ENCODE results near the gene OVCA2.
A peak's percentile ranks its signal among the peaks of the same experiment; 100 is the strongest.

The OVCA2 gene

DNA sequence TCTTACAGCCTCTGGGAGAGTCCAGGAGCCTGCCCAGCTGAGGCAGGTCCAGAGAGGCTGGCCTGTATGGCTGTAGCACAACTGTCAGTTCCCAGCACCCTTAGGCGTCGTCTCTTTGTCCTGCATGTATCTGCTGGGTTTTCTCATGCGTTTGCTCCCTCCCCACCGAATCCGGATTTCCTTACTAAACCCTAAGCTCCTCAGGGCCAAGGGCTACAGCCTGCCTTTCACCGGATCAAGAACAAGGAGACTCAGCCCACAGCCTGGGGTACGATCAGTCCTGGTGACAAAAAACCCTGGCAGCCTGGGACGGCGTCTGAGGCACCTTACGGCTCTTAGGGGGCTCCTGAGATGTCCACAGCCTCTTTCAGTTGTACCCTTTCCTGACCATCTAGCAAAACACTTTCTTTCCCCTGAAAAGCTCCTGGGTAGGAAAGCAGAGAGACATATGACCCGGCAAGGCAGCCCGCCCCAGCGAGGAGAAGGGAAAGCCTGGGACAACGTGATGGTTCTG is 25.3 kb downstream of the OVCA2 start:
- DNase-seq: no peak

DNA sequence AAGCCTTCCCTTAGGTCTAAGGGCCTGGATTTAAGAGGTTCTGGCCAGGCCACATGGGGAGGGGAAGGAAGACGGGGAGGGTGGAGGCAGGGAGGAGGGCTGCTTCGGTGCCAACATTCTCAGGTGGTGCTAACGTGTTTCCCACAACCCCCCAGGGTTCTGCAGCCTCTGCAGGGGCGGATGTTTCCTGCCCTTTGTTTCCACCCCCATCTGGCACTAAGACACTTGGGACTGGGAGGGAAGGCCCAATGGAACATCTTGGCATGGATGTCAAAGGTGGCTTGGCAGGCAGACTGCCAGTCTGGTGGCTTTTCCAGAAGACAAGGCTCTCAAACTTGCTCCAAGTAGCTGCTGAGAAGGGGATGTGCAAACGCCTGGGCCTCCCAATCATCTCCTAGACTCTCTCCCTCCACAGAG is 25.8 kb downstream of the OVCA2 start:
- DNase-seq: no peak

DNA sequence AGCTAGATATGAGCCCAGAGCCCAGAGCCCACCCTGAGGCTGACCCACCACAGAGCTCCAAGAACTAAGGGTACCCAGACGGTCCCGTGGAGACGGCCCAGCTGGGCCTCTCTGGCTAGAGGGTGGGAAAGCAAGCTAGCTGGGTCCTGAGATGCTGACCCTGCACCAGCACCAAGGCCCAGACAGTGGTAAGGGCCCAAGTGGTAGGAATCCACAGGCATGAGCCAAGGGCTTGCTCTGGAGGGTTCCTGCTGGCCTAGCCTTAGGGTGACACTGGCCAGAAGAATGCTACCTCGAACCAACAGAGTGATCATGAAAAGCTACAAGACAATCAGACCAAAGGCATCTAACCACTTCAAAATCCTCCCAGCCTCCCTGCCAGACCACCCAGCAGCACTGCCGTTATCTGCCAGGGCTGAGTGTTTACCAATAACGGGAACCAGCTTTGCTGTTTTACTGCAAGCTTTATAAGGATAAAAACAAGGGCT is 26.3 kb downstream of the OVCA2 start:
- no peak for DNase-seq

DNA sequence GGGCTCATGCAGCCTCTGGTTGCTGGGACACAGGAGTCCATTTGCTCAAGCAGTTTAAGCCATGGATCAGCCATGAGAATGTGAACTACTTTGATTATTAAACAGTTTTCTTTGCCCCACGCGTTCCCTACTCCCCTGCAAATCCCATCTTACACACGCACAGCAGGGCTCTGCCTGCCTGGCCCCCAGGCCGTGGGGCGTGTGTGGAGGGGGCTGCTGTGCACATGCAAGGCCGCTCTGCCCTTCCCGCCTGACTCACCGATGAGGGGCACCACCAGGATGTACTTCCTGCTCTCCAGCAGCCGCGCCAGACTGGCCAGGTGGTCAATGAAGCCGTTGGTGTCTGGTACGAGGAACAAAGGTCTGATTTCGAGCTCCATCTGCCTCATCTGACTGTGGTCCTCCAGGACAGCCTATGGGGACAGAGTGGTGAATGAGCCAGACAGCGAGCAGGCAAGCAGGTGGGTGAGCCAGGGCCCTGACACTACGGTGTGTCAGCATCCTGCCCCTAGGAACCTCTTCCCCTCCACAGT is 26.8 kb downstream of the OVCA2 start:
- DNase-seq: no peak

DNA sequence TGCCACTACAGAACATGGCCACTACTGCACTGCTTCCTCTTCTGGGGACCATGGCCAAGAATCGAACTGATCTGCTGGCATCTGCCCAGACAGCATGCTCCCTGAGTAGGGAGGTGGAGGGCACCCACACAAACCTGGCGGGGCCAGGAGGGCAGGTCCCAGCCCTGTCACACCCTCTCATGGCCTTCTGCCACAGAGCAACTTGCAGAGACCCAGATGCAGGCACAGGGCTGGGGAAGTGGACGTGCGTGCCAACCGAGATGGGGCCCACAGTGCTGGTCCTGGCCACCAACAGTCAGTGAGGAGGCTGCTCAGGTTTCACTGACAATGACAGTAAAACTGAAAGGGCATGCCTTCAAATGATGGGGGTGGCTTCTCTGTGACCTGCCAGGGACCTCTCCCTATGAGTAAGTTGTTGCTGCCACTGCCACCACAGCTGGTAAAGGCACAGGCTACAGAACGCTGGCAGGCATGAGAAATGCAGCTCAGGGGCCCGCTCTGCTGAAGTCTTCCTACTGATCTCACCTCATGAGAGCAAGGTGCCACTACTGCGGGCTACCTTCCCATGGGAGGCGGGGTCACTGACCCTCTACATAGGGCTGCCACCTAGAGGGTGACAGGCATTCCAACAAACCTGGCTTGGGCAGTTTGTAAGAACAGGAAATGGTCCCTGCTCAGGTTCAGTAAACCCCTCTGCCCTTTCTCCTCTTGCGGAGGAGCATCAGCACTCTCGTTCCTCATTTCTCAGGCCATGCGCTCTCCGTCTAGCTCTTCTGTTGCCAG is 28.6 kb downstream of the OVCA2 start:
- no peak for DNase-seq

DNA sequence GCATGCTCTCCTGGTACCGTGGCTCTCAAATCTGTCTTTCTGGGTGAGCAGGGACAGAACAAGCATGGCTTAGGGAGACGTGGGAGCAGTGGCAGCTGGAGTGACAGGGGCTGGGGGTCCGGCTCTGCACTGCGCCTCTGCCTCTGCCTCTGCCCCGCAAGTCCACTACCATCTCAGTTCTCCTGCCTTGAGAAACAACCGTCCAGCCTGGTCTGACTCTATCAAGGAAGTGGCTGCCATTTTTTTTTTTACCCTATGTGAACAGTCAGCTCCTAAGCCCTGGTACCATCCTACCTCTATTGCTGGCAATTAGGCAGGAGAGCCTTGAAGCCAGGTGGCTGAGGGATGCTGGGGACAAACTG is 29.2 kb downstream of the OVCA2 start:
- DNase-seq: no peak

DNA sequence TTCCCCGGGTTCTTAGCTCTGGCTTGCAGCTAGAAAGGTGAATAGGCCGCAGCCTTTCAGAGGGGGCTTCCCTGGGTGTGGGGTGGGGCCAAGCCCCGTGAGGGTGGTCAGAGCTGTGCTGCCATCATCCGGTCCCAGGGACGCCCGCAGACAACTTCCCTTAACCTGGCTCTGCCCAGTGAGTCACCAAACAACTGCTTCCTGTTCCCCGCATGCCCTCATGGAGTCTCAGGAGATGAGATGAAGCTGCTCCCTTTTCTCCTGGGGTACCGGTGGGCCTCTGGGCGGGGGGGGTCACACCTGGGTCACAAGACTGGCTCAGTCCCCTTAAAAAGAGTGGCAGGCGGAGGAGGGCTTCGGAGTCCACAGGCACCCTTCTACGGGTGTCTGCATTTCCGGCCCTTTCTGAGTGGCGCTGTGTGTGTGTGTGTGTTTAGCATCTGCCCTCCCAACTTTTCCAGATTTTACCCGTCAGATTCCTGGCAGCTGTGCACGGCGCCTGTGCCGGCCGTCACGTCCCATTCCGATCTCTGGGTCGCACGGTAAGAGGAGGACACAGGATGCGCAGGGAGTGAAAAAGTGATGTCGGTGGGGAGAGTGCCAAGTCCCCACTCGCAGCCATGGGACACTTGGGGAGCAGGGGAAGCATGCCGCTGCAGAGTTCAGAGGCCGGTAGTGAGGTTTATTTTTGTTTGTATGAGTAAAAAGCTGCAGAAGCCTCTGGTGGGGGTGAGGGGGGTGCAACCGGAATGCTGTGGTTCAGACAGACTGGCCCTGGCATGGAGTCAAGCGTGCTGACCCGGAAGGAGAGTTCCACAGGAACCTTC is 29.8 kb downstream of the OVCA2 start:
- no peak for DNase-seq

DNA sequence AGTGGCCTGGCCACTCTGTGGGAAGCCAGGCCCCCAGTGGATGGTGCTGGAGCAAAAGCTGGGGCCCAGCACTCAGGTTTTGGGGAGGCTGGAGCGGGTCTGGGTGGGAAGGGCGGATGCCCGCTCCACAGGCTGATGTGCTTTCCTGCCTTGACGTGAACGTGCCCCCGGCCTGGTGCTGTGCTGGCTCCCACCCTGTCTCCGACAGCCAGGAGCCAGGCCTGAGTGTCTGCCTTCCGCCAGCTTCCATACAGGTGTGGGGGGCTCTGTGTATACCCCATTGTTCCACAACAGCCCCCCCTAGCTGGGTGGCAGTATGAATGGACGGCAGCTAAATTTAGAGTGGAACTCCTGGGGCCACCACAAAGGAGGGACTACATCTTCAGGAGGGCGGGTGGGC is 33.1 kb downstream of the OVCA2 start:
- DNase-seq: no peak

DNA sequence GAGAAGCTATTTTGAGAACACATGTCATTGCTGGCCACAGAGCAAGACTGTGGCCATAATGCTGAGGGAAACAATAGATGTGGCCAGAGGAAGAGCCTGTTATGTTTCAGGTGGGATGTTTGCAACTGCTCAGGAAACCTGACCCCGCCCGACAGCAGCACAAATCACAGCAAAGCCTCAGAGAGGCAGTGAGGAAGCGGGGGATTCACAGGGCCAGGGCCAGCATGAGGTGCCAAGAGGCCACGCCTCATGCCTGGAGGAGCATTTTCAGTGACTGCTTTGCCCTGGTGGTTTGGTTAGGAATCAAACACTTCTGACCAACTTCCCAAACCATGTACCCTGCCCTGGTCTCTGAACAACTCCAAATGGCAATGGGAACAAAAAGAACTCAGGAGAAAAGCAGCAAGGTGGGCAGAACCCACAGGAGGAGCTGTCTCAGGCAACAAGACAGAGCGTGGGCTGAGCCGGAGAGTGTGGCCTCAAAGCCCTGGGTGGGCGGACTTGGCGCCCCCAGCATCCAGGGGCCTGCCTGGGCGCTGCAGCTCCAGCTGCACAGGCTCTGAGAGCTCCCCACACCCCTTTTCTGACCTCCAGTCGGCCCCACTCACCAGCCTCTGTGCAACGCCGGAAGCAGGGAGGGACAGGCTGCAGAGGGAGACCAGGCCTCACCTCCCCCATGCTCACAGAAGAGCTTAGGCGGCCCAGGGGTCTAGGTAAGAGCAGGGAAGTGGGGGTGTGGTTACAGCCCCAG is 33.7 kb downstream of the OVCA2 start:
- no peak for DNase-seq

DNA sequence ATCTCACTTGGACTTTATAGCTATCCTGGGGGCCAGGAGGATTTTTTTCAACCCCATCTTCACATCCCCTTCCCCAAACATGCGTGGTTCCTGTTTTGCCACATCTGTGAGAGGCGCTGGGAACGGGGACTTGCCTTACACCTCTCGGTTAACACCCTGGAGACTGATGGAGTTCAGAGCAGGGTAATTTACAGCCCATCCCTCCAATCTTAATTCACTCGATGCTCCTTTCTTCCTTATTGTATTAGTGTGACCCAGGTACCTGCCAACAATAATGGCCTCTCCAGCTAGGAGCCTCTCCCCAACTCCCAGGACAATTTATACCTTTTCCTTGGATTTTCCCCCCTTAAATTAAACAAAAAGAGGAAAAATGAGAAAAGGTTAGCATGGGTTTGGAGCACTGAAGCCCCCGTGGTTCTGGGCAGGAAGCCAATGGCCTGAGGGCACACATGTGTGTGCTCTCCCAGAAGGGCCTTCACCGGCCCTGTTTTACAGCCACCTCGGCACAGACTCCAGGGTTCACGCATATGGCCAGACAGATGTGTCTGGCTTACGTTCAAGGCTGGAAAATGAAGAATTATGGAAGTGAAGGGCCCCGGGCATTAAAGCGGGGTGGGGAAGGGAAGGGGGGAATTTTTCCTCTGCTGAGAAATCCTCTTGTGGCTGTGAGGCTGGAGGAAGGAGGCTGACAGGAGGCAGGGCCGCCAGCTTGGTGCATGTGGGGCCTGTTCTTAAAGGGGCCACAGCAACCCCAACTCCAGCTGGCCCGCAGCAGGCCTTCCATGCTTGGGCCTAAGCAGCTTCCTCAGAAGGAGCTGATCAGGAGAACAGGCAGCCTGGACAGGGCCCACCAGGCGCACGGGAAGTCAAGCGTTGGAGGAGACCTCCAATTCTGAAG is 34.5 kb downstream of the OVCA2 start:
- no peak for DNase-seq

DNA sequence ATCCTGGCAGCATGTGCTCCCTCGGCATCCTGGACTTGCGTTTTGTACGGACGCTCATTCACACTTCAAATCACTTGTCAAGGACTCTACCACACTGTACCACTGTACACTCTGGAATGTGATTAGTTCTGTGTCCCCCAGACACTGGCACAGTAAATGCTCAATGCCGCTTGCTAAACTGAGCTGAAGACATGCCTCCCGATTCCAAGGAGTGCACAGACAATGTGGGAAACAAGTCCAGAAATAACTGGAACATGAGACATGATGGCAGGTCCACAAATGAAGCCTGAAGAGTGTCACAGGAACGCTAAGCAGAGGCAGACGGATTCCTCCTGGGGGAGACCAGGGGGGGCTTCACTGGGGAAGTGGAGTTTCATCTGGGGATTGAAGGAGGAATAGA is 35.2 kb downstream of the OVCA2 start:
- DNase-seq: no peak

DNA sequence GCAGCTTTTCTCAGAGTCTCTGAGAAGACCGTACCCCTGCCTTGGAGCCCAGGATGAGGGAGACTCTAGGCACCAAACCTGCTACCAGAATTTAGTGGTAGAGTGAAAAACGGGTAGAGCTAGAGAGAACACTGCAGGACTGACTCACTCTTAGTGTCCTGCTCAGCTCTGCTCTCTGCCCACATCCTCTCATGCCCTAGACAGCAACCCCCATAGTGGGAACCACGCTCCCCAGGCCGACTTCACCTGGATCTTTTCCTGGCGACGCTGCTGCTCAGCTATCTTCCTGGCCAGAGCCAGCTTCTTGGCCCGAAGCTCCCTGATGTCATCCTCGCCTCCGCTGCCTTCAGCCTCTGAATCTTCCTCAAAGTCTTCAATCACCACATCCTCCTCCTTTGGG is 39.7 kb downstream of the OVCA2 start:
- no peak for DNase-seq

DNA sequence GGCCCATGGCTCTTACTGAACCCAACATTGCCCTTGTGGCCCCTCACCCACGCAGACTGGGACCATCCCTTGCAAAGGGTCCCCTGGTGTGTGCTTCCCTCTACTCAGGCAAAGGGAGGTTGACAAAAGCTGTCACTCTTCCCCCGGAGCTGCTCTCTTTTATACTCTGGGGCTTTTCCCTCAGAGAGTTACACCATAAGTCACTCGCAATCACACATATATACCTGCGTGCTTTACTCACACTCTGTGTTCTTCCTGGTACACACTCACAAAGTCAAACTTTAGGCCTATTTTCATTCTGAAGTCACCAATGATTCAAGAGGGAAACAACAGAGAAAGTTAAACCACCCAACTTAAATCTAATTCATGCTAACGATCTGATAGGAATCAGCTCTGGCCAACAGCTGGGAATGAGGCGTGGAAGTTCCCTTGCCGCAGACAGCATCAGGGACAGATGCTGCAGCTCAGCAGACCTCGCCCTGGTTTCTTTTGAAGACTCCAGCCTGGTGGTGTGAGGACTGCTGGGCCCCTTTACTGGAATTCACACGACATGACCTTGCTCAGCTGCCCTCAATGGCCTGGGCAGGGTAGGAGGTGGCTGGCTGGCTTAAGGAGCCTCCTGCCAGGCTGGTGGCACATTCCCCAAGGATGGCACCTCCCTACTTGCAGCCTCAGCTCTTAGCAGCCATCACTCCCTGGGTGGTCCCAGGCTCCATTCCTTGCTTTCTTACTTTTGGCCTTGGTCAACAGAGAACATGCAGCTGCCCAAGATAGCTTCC is 40.4 kb downstream of the OVCA2 start:
- DNase-seq: no peak

DNA sequence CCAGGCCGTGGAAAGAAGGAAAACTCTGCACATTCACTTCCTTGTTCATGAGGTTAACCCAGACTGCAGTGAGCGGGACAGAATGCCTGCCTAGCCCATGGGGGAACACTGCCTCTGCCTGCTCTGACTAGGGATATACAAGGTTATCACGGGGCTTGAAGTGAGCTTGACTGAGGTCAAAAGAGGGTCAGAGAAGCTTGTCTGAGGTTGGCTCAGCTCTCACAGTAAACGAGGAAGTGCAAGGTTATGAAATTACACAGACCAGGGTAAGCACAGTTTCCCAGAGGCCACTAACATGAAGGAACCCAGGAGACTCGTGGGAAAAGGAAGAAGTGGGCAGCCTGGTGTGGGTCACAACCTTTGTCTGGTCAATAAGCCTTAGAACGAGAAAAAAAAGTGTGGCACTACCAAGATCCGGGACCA is 41.8 kb downstream of the OVCA2 start:
- peak; percentile 66 for DNase-seq

DNA sequence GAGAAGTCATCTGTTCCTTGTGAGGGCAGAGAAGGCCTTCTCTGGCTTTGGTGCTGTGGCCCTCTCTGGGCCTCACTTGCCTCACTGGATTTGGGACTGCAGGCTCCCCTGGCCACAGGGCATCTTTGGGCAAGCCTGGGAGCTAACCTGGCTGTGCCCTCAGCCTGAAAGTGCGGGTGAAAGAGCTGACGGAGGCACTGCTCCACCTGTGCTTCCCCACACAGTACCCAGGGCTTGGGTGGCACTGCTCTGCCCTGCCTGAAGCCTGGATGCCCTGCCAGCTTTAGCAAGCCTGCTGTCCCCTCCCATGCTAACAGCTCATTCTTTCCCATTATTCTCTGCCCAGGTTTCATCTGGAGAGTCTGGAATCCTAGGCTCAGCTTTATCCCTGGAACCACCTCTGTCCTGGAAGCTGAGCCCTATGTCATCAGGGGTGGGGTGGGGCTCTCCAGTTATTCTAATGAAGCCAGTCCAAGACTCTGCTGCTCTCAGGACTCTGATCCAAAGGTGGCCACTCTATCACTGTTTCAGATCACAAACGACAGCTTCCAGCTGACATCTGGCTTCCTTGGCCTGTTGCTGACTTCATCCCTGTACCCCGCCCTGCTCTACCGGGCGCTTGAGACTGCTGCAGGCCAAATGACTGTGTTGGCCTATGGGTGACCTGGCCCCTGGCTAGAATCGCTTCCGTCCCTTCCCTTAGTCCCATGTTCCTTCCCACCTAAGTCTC is 42.4 kb downstream of the OVCA2 start:
- DNase-seq: no peak

DNA sequence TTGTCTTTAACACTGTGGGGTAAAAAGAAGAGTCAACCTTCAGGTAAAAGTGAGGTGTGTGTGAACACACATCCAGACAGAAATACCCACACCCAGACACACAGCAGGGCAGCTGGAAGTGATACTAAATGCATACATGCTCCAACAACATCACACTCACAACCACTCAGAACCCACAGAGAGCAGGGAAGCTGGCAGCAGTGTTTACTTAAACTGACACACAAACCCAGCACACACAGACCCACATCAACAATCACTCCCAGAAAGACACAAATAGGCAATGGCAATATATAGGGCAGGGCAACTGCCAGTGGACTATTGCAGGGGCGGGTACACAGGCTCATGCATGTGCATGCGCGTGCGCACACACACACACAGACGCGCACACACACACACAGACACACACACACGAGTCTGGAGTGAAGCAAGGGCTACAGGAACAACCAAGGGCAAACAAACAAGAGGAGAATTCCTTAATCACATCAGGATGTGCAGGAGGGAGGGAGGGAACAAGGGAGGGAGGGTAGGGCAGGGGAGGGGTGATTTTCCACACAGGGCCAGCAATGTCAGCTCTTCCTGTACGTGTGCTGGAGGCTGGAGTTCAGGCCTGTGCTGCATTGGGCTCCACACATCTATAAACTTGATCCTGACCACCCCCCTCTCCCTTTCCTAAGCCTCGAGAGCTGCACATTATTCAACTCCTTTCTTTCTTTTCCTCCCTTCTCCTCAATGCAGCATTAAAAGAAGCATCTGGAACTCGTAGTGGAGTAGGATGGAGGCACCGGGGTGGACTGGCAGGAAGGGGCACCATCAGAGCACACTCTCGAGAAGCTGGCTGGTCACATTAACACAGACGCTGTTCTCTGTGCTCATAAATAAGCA is 43.2 kb downstream of the OVCA2 start:
- no peak for DNase-seq

DNA sequence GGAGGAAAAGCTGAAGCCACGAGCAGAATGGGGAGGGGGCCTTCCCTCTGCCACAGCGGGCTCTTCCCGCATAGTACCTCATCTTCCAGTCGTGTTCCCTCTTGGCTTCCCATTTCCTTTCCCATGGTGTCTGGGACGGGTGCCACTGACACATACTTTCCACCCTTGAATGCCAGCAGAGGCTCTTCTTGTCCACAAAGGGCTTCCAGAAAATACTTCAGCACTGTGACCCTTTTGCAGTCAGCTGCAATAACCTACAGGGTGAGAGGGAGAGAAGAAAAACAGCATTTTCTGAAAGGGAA is 43.8 kb downstream of the OVCA2 start:
- DNase-seq: no peak

DNA sequence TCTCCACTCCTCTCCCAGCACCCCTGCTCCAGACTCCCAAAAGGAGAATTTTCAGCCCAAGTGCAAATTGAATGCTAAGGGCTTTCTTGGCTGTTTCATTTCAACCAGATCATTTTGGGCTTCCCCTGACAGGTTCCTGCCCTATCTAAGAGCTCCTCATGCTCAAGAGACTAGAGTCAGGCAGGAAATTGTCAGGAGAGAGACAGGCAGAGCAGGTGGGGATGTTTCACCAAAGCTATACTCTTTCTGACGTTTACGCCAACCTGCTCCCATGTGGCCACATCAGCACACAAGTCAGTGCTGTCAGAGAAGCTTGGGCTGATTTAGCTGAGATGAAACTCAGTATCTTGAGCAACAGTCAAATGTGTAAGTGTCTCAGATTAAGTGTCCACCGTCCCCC is 44.5 kb downstream of the OVCA2 start:
- DNase-seq: no peak

DNA sequence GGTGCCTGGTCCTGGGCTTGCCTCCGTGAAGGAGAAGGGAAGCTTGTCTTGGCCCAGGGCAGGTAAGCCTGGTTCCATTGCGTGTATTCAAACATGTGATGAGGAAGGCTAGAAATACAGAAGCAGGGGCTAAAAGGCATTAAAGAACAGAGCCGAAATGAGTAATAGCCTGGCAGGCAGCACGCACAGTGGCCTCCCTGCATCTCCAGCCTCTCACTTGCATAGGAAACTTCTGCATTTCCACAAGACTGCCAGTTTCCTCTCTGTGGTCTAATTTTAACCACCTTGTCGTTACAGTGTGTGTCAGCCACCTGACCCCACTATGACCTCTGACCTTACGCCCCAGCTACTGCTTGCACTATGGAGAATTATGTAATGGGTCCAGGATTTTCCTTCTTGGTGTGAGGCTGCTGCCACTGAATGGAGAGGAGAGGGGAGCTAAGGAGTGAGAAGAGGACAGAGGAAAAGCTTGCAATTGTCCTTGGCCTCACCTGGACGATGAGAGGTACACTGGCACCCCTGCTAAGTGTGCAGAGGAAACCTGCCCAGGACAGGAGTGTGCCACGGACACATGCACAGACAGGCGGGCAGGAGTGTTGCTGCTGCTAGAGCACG is 45.9 kb downstream of the OVCA2 start:
- peak; percentile 91 for DNase-seq
